GM21423 (cell line): ENCODE results near the gene XPO4.
"Not testable (repeated sequence)": the region's sequence is repeated elsewhere in the genome, so short reads cannot be mapped to it uniquely, and the experiment has no call there.

ENCODE experiments used
- ATAC-seq: cut with Tn5 transposase; IDR thresholded peaks from one replicate; pipeline ENCODE4 v1.9.1; 2021; ENCODE audit warnings: mild to moderate bottlenecking, moderate library complexity; ENCODE audit not compliant: unreplicated experiment

Gene XPO4

DNA sequence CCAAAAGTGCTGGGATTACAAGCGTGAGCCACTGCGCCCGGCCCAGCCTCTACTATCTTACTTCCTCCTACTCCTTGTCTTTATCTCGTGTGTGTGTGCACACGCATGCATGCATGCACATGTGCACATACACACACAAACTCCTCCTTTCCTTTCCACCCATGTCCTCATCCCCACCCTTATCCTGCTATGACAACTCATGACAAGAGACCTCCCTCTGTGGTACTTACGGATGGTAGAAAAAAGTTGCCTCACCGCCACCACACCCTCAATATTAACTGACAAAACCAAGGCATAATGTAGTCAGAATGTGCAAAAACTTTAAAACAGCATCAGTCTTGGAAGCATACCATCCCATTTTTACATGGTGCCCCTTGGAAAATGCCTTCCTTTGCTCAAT, 112.9 kb downstream of the XPO4 start:
- ATAC-seq, result no peak

- no peak for ATAC-seq
Observed at GRCh38 chr13:20788312-20788711, 114.2 kb downstream of the XPO4 start.

DNA sequence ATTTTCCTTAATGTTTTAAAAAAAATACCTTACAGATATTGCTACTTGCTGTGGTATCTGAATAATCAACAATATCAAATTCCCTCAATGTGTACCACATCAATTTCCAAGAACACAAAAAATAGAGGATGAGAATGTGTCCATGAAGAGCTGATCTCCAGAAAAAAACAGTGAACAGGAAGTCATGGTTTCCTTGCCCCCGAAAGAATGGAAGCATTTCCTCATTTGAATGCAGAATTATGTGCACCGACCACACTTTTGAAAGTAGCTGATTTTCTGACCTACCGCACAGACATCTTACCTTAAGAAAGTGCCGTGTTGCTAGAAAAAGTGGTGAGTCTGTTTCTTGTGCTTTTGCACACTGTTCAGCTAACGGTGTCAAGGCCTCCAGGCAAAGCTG, 115.4 kb downstream of the XPO4 start:
- ATAC-seq, result no peak

DNA sequence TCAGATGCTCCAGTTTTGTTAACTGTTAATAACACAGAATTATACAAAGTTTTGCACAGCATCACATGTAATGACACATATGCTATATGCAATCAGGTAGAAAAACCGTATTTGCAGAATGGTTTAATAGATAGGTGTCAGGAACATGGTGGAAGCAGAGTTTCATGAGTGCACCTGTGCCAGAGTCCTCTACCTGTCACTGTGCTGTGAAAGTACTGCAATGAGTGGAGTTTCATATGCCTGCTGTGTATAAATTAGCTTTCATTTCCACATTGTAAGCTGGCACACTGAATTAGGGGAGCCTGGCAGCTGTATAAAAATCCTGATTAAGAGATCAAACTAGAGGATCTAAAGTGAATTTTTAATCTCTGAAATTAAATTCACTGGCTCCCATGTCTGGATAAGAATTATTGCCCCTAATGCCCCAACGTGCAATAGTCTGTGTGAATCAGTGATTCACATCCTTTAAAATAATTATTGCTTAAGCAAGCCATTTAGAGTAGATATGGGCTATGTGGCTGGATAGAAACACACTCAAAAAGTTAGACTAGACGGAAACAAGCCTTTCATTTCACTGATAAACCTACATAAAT, 120.3 kb downstream of the XPO4 start:
- peak; percentile 74 for ATAC-seq

- no peak for ATAC-seq
Observed at GRCh38 chr13:20780317-20780716, 122.2 kb downstream of the XPO4 start.

- no peak for ATAC-seq
Observed at GRCh38 chr13:20779405-20779804, 123.1 kb downstream of the XPO4 start.

DNA sequence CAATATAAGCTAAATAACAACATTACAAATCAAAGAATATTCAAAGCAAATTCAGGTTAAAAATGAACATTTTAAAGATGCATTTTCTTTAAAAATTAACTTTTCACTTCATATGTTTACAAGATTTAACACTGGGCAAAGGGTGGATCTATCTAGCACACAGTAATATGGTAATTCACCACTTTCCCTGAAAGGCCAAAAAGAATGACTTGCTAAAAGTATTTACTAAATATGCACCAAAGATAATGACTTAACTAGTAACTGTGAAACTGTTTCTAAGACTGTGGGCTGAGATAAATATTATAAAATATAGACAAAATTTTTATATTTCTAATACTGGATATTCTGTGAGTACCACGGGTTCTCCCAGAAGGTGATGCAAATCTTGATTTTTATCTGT, 124.2 kb downstream of the XPO4 start:
- no peak for ATAC-seq

DNA sequence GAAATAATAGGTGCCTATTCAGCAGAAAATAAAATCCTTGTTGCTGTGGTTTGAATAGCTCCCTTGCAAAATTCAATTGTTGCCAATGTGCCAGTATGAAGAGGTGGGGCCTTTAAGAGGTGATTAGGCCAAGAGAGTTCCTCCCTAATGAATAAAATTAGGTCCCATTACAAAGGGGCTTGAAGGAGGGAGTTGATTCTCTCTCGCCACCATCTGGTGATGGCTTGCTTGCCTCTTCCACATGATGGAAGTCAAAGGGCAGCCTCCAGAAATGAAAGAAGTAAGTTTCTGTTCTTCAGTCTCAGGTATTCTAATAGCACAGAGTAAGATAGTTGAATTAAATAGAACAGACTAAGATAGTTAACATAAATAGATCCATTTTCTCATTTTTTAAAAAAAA, 125.8 kb downstream of the XPO4 start:
- ATAC-seq, result no peak

- ATAC-seq, result no peak
Observed at GRCh38 chr13:20775961-20776360, 126.6 kb downstream of the XPO4 start.

GRCh38 chr13:20774746-20775145, 127.8 kb downstream of the XPO4 start:
- no peak for ATAC-seq

DNA sequence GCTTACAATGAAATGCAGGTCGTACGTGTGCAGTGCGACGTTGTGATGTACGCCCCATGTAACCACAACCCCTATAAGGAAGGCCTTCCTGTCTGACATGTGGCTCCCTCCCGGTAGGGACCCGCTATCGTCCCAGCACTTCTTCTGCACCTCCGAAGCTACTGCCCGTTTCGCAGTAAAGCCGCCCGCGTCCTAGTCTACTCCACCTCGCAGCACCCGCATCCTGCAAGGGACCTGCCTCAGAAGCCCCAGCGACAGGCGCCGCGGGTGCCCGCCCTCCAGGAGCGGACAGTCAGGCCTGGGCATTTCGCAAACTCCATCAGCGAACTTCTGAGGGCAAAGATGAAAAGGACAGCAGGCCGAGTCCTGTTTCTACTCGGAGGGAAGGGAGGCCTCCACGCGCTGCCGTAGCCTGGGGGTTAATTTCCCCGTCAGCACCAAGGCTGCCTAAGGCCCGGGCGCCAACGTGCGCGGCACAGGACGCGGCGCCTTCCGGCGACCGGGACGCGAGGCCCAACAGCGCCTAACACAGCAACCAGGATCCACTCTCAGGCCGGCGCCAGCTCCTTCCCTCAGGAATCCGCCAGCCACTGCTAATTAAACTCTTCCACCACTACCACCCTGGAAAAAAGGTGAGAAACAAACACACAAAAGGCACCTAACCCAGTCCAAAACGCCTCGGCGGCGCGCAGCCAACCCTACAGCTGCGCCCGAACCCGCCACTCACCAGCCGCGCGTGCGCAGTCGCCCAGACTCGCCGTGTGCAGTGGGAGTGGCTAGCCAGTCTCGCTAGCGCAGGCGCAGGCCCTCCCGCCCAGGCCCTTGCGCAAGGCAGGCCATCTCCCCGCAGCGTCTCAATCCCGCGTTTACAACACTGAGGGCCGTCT, 129.1 kb downstream of the XPO4 start, which contains the start of gene EEF1AKMT1:
TSS of gene EEF1AKMT1 (minus strand) at position 768 of the 887 bp plus-strand sequence. CDS start 16,363 bp downstream, outside the sequence.
- ATAC-seq, result peak; percentile 78

DNA sequence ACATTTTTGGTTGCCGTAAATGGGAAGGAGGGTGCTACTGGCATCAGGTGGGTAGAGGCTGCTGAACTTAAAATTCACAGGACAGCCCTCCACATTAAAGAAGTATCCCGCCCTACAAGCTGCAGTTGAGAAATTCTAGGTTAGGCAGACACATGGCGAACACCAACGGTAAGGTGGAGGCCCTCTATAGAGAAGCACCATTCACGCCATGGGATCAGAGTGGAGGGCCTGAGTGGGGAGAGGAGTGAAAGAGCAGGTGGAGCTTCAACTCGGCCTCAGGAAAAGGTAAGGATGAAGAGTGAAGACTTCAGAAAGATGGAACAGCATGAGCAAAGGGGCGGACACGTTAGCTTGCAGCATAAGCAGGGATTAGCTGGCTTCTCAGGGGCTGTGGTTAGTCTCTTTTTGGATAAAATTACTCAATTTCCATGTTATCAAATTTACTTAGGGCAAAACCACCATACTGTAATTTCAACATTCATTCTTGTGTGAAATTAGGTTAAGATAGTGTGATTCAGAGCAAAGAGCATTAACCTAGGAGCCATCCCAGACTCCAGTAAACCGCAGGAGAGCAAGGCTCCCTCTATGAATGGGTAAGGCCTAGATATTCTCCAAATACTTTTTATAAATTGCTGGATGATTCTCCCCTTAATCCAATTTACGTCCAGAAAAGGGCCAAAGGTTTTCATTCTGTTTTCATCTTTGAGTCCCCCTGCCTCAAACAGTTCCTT, 130.0 kb downstream of the XPO4 start:
- no peak for ATAC-seq

DNA sequence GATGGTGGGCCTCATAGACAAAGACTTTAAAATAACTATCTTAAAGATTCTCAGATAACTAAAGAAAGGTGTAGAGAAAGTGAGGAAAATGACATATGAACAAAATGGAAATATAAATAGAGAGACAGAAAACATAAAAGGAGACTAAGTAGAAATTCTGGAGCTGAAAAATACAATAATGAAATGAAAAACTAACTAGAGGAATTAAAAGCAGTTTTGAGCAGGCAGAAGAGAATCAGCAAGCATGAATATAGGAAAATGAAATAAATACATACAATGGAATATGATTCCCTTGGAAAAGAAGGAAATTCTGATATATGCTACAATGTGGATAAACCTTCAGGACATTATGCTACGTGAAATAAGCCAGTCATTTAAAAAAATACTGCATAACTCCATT, 132.7 kb downstream of the XPO4 start:
- no peak for ATAC-seq

DNA sequence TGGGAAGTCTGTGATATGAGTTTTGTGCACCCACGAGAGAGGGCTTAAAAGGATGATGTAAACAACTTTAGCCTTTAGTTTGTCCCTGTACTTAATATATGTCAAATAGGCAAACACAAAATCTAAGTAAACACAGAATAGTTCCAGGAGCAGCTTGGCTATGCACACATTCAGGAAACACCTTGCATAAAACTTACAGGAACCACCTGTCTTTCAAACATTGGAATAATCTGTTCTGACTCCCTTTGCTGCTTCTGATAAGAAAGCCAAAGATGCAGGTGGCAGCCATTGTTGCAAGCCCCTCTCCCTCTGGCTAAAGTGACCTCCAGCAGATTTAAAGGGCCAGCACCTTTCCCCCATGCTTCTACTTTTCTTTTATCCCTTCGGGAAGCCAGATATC, 133.5 kb downstream of the XPO4 start:
- no peak for ATAC-seq

DNA sequence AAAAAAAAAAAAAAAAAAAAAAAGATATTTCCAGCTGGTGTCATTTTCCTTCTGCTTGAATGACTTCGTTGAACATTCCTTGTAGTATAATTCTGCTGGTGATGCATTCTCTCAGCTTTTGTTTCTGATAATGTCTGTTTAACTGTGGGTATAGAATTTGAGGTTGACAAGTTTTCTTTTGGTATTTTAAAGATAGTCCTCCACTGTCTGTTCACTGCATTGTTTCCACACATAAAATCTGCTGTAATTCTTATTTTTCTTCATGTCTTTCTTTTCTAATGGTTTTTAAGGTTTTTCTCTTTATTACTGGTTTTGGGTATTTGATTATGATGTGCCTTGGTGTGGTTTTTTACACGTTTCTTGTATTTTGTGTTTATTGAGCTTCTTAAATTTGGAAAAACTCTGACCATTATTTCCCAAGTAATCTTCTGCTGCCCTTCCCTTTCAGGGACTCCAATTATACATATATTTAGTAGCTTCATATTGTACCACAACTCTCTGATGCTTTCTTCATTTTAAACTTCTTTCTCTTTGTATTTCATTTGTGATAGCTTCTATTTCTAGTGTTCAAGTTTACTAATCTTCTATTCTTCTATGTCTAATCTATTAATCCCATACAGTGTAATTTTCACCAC, 135.1 kb downstream of the XPO4 start:
- no peak for ATAC-seq

- ATAC-seq, result no peak
Observed at GRCh38 chr13:20760872-20761271, 141.7 kb downstream of the XPO4 start.

DNA sequence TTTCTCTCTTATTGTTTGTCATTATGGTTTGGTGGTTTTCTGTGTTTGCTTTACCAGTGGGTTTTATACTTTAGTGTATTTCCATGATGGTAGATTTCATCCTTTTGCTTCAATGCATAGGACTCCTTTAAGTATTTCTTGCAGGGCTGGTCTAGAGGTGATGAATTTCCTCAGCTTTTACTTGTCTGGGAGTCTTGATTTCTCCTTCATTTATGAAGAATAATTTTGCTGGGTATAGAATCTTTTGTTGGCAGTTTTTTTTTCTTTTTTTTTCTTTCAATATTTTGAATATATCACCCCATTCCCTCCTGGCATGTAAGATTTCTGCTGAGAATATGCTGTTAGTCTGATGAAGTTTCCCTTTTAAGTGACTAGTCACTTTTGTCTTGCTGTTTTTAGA, 148.5 kb downstream of the XPO4 start:
- ATAC-seq, result no peak

GRCh38 chr13:20749377-20749776, 153.2 kb downstream of the XPO4 start:
- no peak for ATAC-seq

- ATAC-seq, result not testable (repeated sequence)
Observed at GRCh38 chr13:20743830-20744404, 158.6 kb downstream of the XPO4 start.

DNA sequence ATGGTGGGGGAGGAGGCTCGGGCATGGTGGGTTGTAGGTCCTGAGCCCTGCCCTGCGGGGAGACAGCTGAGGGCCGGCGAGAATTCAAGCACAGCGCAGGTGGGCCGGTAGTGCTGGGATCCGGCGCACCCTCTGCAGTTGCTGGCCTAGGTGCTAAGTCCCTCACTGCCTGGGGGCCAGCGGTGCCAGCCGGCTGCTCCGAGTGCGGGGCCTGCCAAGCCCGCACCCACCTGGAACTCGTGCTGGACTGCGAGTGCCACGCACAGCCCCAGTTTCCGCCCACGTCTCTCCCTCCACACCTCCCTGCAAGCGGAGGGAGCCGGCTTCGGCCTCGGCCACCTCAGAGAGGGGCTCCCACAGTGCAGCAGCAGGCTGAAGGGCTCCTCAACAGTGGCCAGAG, 162.5 kb downstream of the XPO4 start:
- no peak for ATAC-seq

DNA sequence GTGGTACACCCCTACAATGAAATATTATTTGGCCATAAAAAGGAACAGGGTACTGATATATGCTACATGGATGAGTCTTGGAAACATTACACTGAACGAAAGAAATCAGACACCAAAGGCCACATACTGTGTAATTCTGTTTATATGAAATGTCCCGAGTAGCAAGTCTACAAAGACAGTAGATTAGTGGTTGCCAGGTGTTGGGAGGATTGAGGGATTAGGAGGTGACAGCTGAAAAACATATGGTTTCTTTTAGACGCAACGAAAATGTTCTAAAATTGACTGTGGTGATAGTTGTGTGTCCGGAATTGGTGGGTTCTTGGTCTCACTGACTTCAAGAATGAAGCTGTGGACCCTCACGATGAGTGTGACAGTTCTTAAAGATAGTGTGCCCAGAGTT, 163.9 kb downstream of the XPO4 start:
- no peak for ATAC-seq
